GF-D8 (cell line): Measurements from ENCODE around the gene DKKL1.

Source experiments
- DNase-seq: peaks from one replicate; lab custom pipeline; 2025; lab: John Stamatoyannopoulos, UW

Gene DKKL1

GRCh38 chr19:49338023-49338677 lies 25.5 kb upstream of the DKKL1 start:
- no peak for DNase-seq

- DNase-seq: no peak
Observed at GRCh38 chr19:49338691-49339300, 24.9 kb upstream of the DKKL1 start.

- no peak for DNase-seq
Observed at GRCh38 chr19:49339301-49340068, 24.2 kb upstream of the DKKL1 start.

- DNase-seq: no peak
Observed at GRCh38 chr19:49340069-49340864, 23.4 kb upstream of the DKKL1 start.

GRCh38 chr19:49340865-49341718 lies 22.6 kb upstream of the DKKL1 start:
- DNase-seq: no peak

- no peak for DNase-seq
Observed at GRCh38 chr19:49342291-49342721, 21.4 kb upstream of the DKKL1 start.

GRCh38 chr19:49343123-49343522 lies 20.6 kb upstream of the DKKL1 start:
- no peak for DNase-seq

- no peak for DNase-seq
Observed at GRCh38 chr19:49344505-49345423, 18.9 kb upstream of the DKKL1 start.

GRCh38 chr19:49347191-49347590 lies 16.5 kb upstream of the DKKL1 start:
- no peak for DNase-seq

GRCh38 chr19:49347835-49348234 lies 15.8 kb upstream of the DKKL1 start:
- no peak for DNase-seq

GRCh38 chr19:49348305-49349189 lies 15.1 kb upstream of the DKKL1 start:
- no peak for DNase-seq

GRCh38 chr19:49349567-49349966 lies 14.1 kb upstream of the DKKL1 start:
- no peak for DNase-seq

GRCh38 chr19:49355909-49356353 lies 7.7 kb upstream of the DKKL1 start:
- DNase-seq: no peak

GRCh38 chr19:49356382-49356781 lies 7.3 kb upstream of the DKKL1 start:
- no peak for DNase-seq

GRCh38 chr19:49357186-49357585 lies 6.5 kb upstream of the DKKL1 start:
- no peak for DNase-seq

GRCh38 chr19:49359851-49360820 lies 3.5 kb upstream of the DKKL1 start:
- DNase-seq: no peak

- no peak for DNase-seq
Observed at GRCh38 chr19:49361438-49362047, 2.1 kb upstream of the DKKL1 start.
